ENCODE results near the gene FCRL2. TPM values are rescaled to one million over a fixed set of nuclear protein-coding genes. Genes with fewer than 3 reads are reported as not detected.
"Not testable (repeated sequence)": the region's sequence is repeated elsewhere in the genome, so short reads cannot be mapped to it uniquely, and the experiment has no call there.

Gene FCRL2
- total RNA-seq, 1 donor from 2014 or later: not detected

- TF ChIP-seq CTCF (IDR thresholded peaks at IDR 0.05; ENCODE audit: borderline replicate concordance): no peak
- intact Hi-C loops (cut with micrococcal nuclease): no loop called here
- Histone ChIP-seq H3K27ac (replicated peaks) (no peak overlapping the region), H3K9me3 (replicated peaks) (no peaks in the 10 kb centered on the region), H3K36me3 (no peaks in the 10 kb centered on the region), H3K4me1 (no peaks in the 10 kb centered on the region), H3K27me3 (ENCODE audit: low read depth) (no peaks in the 10 kb centered on the region), H3K4me3 (no peak overlapping the region)
- DNase-seq: no peak
These were observed 23.3 kb downstream of the FCRL2 start for GRCh38 chr1:157753611-157754010.

GRCh38 chr1:157751283-157751682 is 25.6 kb downstream of the FCRL2 start:
- Histone ChIP-seq H3K4me1 (no peaks in the 10 kb centered on the region), H3K9me3 (replicated peaks) (no peaks in the 10 kb centered on the region), H3K27me3 (ENCODE audit: low read depth) (no peaks in the 10 kb centered on the region), H3K36me3 (no peaks in the 10 kb centered on the region), H3K4me3 (no peak overlapping the region), H3K27ac (replicated peaks) (no peak overlapping the region)
- intact Hi-C loops (cut with micrococcal nuclease): no loop called here
- TF ChIP-seq CTCF (IDR thresholded peaks at IDR 0.05; ENCODE audit: borderline replicate concordance): no peak
- DNase-seq: no peak

GRCh38 chr1:157748262-157748817 is 28.6 kb downstream of the FCRL2 start:
- no peak for DNase-seq
- Histone ChIP-seq H3K4me1 (no peaks in the 10 kb centered on the region), H3K27me3 (ENCODE audit: low read depth) (no peaks in the 10 kb centered on the region), H3K4me3 (no peak overlapping the region), H3K9me3 (replicated peaks) (no peaks in the 10 kb centered on the region), H3K27ac (replicated peaks) (no peak overlapping the region), H3K36me3 (no peaks in the 10 kb centered on the region)
- no peak for TF ChIP-seq CTCF (IDR thresholded peaks at IDR 0.05; ENCODE audit: borderline replicate concordance)
- intact Hi-C loops (cut with micrococcal nuclease): no loop called here

- no peak for DNase-seq
- no peak for TF ChIP-seq CTCF (IDR thresholded peaks at IDR 0.05; ENCODE audit: borderline replicate concordance)
- Histone ChIP-seq H3K27ac (replicated peaks) (no peak overlapping the region), H3K4me3 (no peak overlapping the region), H3K27me3 (ENCODE audit: low read depth) (no peaks in the 10 kb centered on the region), H3K9me3 (replicated peaks) (peaks cover 4% of the 10 kb centered on the region), H3K4me1 (no peaks in the 10 kb centered on the region), H3K36me3 (no peaks in the 10 kb centered on the region)
- intact Hi-C loops (cut with micrococcal nuclease): no loop called here
These were observed 37.6 kb downstream of the FCRL2 start for GRCh38 chr1:157739229-157739901.

- DNase-seq; H3K4me3 ChIP-seq; intact Hi-C loops (cut with micrococcal nuclease); H3K4me1 ChIP-seq; H3K36me3 ChIP-seq; H3K27me3 ChIP-seq (ENCODE audit: low read depth); H3K27ac ChIP-seq (replicated peaks): not testable (repeated sequence)
- peaks cover 15% of the 10 kb centered on the region for H3K9me3 ChIP-seq (replicated peaks)
These were observed 40.9 kb downstream of the FCRL2 start for GRCh38 chr1:157735991-157736390.

- TF ChIP-seq CTCF (IDR thresholded peaks at IDR 0.05; ENCODE audit: borderline replicate concordance): no peak
- H3K27ac ChIP-seq (replicated peaks): no peak overlapping the region
- H3K27me3 ChIP-seq (ENCODE audit: low read depth): no peaks in the 10 kb centered on the region
- no peak overlapping the region for H3K4me3 ChIP-seq
- DNase-seq: no peak
- H3K36me3 ChIP-seq: no peaks in the 10 kb centered on the region
- H3K9me3 ChIP-seq (replicated peaks): peaks cover 15% of the 10 kb centered on the region
- intact Hi-C loops (cut with micrococcal nuclease): no loop called here
- no peaks in the 10 kb centered on the region for H3K4me1 ChIP-seq
These were observed 42.6 kb downstream of the FCRL2 start for GRCh38 chr1:157734321-157734720.
